GM18858 (cell line): ENCODE data around the gene NUP153.
"Not testable (repeated sequence)": the region's sequence is repeated elsewhere in the genome, so short reads cannot be mapped to it uniquely, and the experiment has no call there.

Experiments
- ATAC-seq: cut with Tn5 transposase; IDR thresholded peaks from one replicate; pipeline ENCODE4 v1.9.1; 2021; ENCODE audit not compliant: unreplicated experiment

NUP153 gene

GRCh38 chr6:17714879-17715851 lies 8.4 kb upstream of the NUP153 start:
- peak; percentile 76 for ATAC-seq

GRCh38 chr6:17714177-17714576 lies 7.5 kb upstream of the NUP153 start:
- no peak for ATAC-seq

- ATAC-seq, result no peak
These were observed 5.9 kb upstream of the NUP153 start for GRCh38 chr6:17712576-17712975.

- ATAC-seq, result no peak
These were observed 3.6 kb upstream of the NUP153 start for GRCh38 chr6:17710331-17710730.

GRCh38 chr6:17709476-17709875 lies 2.8 kb upstream of the NUP153 start:
- ATAC-seq, result no peak

- not testable (repeated sequence) for ATAC-seq
These were observed 1.3 kb upstream of the NUP153 start for GRCh38 chr6:17708035-17708434.

GRCh38 chr6:17707371-17707651 lies 586 bp upstream of the NUP153 start:
- ATAC-seq, result no peak

- ATAC-seq, result peak; percentile 42
These were observed 746 bp downstream of the NUP153 start for GRCh38 chr6:17705778-17706579.

GRCh38 chr6:17705428-17705777 lies 1.3 kb downstream of the NUP153 start:
- no peak for ATAC-seq

GRCh38 chr6:17703256-17703694 lies 3.5 kb downstream of the NUP153 start:
- ATAC-seq, result no peak

GRCh38 chr6:17700421-17701416 lies 6.0 kb downstream of the NUP153 start:
- ATAC-seq, result no peak

GRCh38 chr6:17691925-17692538 lies 14.7 kb downstream of the NUP153 start:
- no peak for ATAC-seq

- ATAC-seq, result no peak
These were observed 18.2 kb downstream of the NUP153 start for GRCh38 chr6:17688481-17688880.

GRCh38 chr6:17687136-17687535 lies 19.6 kb downstream of the NUP153 start:
- no peak for ATAC-seq

GRCh38 chr6:17684134-17684533 lies 22.6 kb downstream of the NUP153 start:
- ATAC-seq, result no peak

GRCh38 chr6:17683428-17683827 lies 23.3 kb downstream of the NUP153 start:
- ATAC-seq, result no peak

GRCh38 chr6:17679726-17680125 lies 27.0 kb downstream of the NUP153 start:
- ATAC-seq, result no peak

- no peak for ATAC-seq
These were observed 29.1 kb downstream of the NUP153 start for GRCh38 chr6:17677602-17678001.

- no peak for ATAC-seq
These were observed 33.0 kb downstream of the NUP153 start for GRCh38 chr6:17673543-17674254.
